Uterus (tissue), 4 donors: ENCODE data around the gene AKT2. TPM values are rescaled to one million over a fixed set of nuclear protein-coding genes. Genes with fewer than 3 reads are reported as not detected.

Source experiments
- DNase-seq, 2 donors: peaks; one replicate each; pipeline ENCODE4 v3.0.0-alpha.2; 2019 to 2020
- H3K27ac ChIP-seq, 2 donors: fragments of 200-600 bp; sonication (generic); 1 replicate in 1 of 2; 2 replicates in 1 of 2; pipeline ENCODE4 v1.5.1; 2016 to 2018
- H3K27me3 ChIP-seq, 2 donors: fragments of 200-600 bp; sonication (generic); one replicate each; pipeline ENCODE4 v1.5.1; 2018 to 2019; ENCODE audit warnings: control low read depth in 1 of 2
- H3K36me3 ChIP-seq, 2 donors: fragments of 200-600 bp; sonication (generic); one replicate each; pipeline ENCODE4 v1.5.1; 2019; ENCODE audit warnings: control low read depth in 1 of 2
- H3K4me1 ChIP-seq, 2 donors: fragments of 200-600 bp; sonication (generic); one replicate each; pipeline ENCODE4 v1.5.1; 2018 to 2019; ENCODE audit warnings: control low read depth in 1 of 2
- H3K4me3 ChIP-seq, 2 donors: fragments of 200-600 bp; sonication (generic); 1 replicate in 1 of 2; 2 replicates in 1 of 2; pipeline ENCODE4 v1.5.1; 2018 to 2019; ENCODE audit warnings: mild to moderate bottlenecking in 1 of 2
- H3K9me3 ChIP-seq, 2 donors: fragments of 200-600 bp; sonication (generic); one replicate each; pipeline ENCODE4 v1.5.1; 2019; ENCODE audit warnings: control low read depth in 1 of 2
- CTCF ChIP-seq, 4 experiments: fragments of 200-600 bp in 2 of 4; fragments of 450-650 bp in 2 of 4; sonication (generic) in 2 of 4; IDR thresholded peaks; one replicate each; pipeline ENCODE4 v1.5.1; 2016 to 2019; ENCODE audit warnings: antibody characterized with exemption in 4 of 4, mild to moderate bottlenecking in 2 of 4, moderate library complexity in 1 of 4
- POLR2A ChIP-seq, 2 donors: fragments of 450-650 bp; IDR thresholded peaks; one replicate each; pipeline ENCODE4 v1.6.1; 2016; ENCODE audit warnings: antibody characterized with exemption in 2 of 2, mild to moderate bottlenecking in 1 of 2, moderate library complexity in 1 of 2
- intact Hi-C: fragments of 100-400 bp; cut with DNase I; formaldehyde crosslinking; loops from one replicate; pipeline ENCODE4 v1.15.1; 2023; ENCODE audit warnings: low total_unique reads
- total RNA-seq, 4 donors: library from RNA; depleted of rRNA in 3 of 4; stranded (reverse); fragments of >200 nt in 3 of 4; gene quantifications; one replicate each; pipeline versions ENCODE4 v1.1.0 to v1.2.4, GENCODE V29; 2014 to 2023
- donor health status: DM: yes; HTN: yes; CAD: no.

AKT2 gene
- total RNA-seq, 4 donors from 2014 or later: 32.6 to 177 (median 95.2) TPM

- H3K36me3 ChIP-seq: no peaks in the 10 kb centered on the region
Measured at GRCh38 chr19:40232949-40233810, 52.0 kb downstream of the AKT2 start.

GRCh38 chr19:40232479-40232878 is 52.7 kb downstream of the AKT2 start:
- Histone ChIP-seq H3K36me3 (no peaks in the 10 kb centered on the region), H3K4me3 (no peak overlapping the region), H3K27me3 (no peaks in the 10 kb centered on the region), H3K4me1 (peaks cover 0 to 5% of the 10 kb centered on the region in 2 donors), H3K9me3 (no peaks in the 10 kb centered on the region), H3K27ac (no peak overlapping the region)
- DNase-seq: no peak
- intact Hi-C loops: no loop called here
- TF ChIP-seq POLR2A (IDR thresholded peaks at IDR 0.05) (no peak), CTCF (IDR thresholded peaks at IDR 0.05) (no peak)

More at GRCh38 chr19:40232949-40233810, 52.0 kb downstream of the AKT2 start:
- TF ChIP-seq CTCF (IDR thresholded peaks at IDR 0.05) (no peak), POLR2A (IDR thresholded peaks at IDR 0.05) (no peak)
- no peak overlapping the region for H3K27ac ChIP-seq
- peaks cover 0 to 5% of the 10 kb centered on the region in 2 donors for H3K4me1 ChIP-seq
- H3K9me3 ChIP-seq: no peaks in the 10 kb centered on the region
- H3K27me3 ChIP-seq: no peaks in the 10 kb centered on the region
- intact Hi-C loops: no loop called here
- DNase-seq: no peak
- H3K4me3 ChIP-seq: no peak overlapping the region

- intact Hi-C loops: no loop called here
- Histone ChIP-seq H3K4me1 (peaks cover 0 to 5% of the 10 kb centered on the region in 2 donors), H3K36me3 (no peaks in the 10 kb centered on the region), H3K27ac (no peak overlapping the region), H3K9me3 (no peaks in the 10 kb centered on the region), H3K27me3 (no peaks in the 10 kb centered on the region), H3K4me3 (no peak overlapping the region)
- DNase-seq: no peak
- no peak for TF ChIP-seq POLR2A (IDR thresholded peaks at IDR 0.05)
- no peak for TF ChIP-seq CTCF (IDR thresholded peaks at IDR 0.05)
Measured at GRCh38 chr19:40231544-40232424, 53.4 kb downstream of the AKT2 start.

DNA sequence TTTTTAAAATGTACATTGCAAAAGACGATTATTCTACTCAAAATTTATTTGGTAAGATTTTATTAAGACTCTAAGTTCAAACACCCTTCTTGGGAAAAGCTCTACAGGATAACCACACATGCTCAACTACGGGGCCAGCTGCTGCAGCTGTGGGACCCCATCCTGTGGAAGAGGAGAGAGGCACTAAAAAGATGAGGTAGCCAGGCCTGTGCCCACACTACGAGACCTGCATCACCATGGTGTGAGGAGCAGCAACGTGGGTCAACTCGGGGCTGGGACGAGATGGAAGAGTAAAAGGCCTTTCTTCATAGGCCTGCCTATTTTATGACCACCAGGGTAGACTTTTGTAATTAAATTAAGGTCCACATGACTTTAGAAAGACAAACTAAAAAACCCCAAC is 54.1 kb downstream of the AKT2 start:
- H3K27ac ChIP-seq: no peak overlapping the region
- no peaks in the 10 kb centered on the region for H3K9me3 ChIP-seq
- no peak for DNase-seq
- H3K4me1 ChIP-seq: peaks cover 0 to 10% of the 10 kb centered on the region in 2 donors
- no peak overlapping the region for H3K4me3 ChIP-seq
- no peaks in the 10 kb centered on the region for H3K36me3 ChIP-seq
- no peaks in the 10 kb centered on the region for H3K27me3 ChIP-seq
- intact Hi-C loops: no loop called here
- TF ChIP-seq POLR2A (IDR thresholded peaks at IDR 0.05) (no peak), CTCF (IDR thresholded peaks at IDR 0.05) (no peak)
